Astrocyte (in vitro differentiated cells and primary cell): Measurements from ENCODE around the gene MYRIP.

Source experiments
- EZH2 ChIP-seq: IDR thresholded peaks from 2 replicates; pipeline ENCODE4 v1.6.1; 2012; ENCODE audit warnings: mild to moderate bottlenecking, low read length, inconsistent platforms; ENCODE audit not compliant: insufficient read depth
- TF ChIP-seq, protein P1 (sequence below): IDR thresholded peaks from 2 replicates; pipeline ENCODE4 v1.5.1; 2011; ENCODE audit warnings: low read depth, mild to moderate bottlenecking, inconsistent platforms, low read length, moderate library complexity; ENCODE audit not compliant: insufficient read depth

DNA sequence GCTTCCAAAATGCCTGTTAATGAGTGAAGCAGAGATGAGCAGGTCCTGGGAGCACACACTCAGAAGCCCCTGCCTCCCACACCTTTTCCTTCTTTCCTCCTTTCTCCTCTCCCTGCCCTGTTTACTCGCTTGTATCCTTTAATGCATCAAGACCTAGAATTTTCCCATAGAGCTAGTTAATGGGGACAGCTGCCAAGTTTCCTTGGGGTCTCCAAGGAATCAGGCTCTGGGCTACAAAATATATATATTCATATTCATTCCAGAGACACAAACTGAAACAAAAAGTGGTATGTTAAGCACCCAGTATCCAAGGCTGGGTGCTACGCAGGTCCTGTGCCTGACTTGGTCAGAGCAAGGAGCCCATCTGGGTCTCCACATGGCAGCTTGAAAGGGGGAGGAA, 235.6 kb downstream of the MYRIP start:
- no peak for TF ChIP-seq EZH2
- TF ChIP-seq, protein P1, sequence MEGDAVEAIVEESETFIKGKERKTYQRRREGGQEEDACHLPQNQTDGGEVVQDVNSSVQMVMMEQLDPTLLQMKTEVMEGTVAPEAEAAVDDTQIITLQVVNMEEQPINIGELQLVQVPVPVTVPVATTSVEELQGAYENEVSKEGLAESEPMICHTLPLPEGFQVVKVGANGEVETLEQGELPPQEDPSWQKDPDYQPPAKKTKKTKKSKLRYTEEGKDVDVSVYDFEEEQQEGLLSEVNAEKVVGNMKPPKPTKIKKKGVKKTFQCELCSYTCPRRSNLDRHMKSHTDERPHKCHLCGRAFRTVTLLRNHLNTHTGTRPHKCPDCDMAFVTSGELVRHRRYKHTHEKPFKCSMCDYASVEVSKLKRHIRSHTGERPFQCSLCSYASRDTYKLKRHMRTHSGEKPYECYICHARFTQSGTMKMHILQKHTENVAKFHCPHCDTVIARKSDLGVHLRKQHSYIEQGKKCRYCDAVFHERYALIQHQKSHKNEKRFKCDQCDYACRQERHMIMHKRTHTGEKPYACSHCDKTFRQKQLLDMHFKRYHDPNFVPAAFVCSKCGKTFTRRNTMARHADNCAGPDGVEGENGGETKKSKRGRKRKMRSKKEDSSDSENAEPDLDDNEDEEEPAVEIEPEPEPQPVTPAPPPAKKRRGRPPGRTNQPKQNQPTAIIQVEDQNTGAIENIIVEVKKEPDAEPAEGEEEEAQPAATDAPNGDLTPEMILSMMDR: no peak
